Measurements from ENCODE around the gene DOCK3.

The DOCK3 gene

DNA sequence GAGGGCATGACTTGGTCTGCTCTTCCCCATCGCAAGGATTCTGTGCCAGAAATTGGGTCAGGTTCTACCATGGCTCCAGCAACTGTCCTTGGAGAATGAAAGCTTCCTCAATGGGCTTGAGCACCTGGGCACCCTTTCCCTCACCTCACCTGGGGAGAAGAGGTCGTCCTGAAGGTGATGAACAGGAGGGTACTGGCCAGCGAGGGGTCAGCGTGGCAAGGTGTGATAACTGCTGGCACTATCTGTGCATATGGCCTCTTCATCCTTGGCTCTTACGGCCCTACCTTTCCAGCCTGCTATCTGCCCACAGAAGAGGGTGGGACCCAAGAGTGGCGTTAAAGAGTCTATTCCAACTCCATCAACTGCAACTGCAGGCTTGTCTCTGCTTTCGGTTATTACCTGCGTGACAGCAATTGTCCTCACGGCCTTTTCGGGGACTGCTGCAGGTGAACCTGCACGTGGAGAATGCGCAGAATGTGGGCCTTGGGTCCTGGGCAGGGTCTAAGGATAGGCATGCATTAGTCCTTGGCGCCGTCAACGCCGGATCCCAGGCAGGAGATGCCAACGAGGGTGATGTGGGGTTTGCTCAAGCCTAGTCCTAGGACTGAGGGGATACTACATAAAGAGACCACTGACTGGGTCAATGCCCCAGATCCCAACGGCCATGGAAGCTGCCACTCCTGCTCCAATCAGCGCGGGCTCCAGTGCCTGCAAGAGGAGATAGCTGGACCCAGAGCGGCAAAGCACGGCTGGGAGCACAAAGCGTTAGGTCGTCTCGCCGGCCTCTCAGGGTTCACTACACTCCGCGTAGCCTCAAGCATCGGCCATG, 715.7 kb downstream of the DOCK3 start:
- in situ Hi-C loops (cut with HindIII; ENCODE audit: low sequenced_read_pairs) = loop anchor here (25.0 kb wide), 1 partner anchor 1053 kb away; the partner anchor contains the start of genes RASSF1, TUSC2 and ZMYND10

DNA sequence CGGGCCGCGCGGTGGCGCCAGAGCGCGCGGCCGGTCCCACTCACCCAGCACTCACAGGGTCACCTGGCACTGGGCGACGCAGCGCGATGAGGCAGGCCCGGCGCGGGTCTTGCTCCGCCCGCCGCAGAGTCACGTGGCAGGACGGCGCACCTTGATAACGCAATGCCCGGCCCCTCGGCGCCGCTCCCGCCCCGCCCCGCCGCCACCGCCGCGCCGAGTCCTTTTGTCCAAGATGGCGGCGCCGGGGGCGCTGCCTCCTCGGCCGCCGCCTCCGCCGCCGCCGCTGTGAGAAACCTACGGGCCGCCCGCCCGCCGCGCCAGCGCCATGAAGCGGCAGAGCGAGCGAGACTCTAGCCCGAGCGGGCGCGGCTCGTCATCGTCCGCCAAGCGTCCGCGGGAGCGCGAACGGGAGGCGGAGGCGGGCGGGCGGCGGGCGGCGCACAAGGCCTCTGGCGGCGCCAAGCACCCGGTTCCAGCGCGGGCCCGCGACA, 716.4 kb downstream of the DOCK3 start, which contains the start of gene RBM15B:
TSS of gene RBM15B (plus strand) at position 211 of the 491 bp plus-strand sequence. CDS start at position 326, 115 bp downstream.
- in situ Hi-C loops (cut with HindIII; ENCODE audit: low sequenced_read_pairs) = loop anchor here (25.0 kb wide), 1 partner anchor 1054 kb away; the partner anchor contains the start of genes RASSF1, TUSC2 and ZMYND10

DNA sequence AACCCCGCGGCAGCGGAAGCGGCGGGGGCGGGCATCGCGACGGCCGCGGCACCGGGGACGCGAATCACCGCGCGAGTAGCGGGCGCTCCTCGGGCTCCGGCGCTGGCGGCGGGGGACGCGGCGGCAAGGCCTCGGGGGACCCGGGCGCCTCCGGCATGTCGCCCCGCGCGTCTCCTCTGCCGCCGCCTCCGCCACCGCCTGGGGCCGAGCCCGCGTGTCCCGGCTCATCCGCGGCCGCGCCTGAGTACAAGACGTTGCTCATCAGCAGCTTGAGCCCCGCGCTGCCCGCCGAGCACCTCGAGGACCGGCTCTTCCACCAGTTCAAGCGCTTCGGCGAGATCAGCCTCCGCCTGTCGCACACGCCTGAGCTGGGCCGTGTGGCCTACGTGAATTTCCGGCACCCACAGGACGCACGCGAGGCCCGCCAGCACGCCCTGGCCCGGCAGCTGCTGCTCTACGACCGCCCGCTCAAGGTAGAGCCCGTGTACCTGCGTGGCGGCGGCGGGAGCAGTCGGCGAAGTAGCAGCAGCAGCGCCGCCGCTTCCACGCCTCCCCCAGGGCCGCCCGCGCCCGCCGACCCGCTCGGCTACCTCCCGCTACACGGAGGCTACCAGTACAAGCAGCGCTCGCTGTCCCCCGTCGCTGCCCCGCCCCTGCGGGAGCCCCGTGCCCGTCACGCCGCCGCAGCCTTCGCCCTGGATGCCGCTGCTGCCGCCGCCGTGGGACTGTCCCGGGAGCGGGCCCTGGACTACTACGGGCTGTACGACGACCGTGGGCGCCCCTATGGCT, 717.0 kb downstream of the DOCK3 start:
- in situ Hi-C loops (cut with HindIII; ENCODE audit: low sequenced_read_pairs) = loop anchor here (25.0 kb wide), 1 partner anchor 1054 kb away; the partner anchor contains the start of genes RASSF1, TUSC2 and ZMYND10

DNA sequence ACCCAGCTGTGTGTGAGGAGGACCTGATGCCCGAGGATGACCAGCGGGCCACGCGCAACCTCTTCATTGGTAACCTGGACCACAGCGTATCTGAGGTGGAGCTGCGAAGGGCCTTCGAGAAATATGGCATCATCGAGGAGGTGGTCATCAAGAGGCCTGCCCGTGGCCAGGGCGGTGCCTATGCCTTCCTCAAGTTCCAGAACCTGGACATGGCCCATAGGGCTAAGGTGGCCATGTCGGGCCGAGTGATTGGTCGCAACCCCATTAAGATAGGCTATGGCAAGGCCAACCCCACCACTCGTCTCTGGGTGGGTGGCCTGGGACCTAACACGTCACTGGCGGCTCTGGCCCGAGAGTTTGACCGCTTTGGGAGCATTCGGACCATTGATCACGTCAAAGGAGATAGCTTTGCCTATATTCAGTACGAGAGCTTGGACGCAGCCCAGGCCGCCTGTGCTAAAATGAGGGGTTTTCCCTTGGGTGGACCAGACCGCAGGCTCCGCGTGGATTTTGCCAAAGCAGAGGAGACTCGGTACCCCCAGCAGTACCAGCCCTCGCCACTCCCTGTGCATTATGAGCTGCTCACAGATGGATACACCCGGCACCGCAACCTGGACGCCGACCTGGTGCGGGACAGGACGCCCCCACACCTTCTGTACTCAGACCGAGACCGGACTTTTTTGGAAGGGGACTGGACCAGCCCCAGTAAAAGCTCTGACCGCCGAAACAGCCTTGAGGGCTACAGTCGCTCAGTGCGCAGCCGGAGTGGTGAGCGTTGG, 717.8 kb downstream of the DOCK3 start:
- in situ Hi-C loops (cut with HindIII; ENCODE audit: low sequenced_read_pairs) = loop anchor here (25.0 kb wide), 1 partner anchor 1055 kb away; the partner anchor contains the start of genes RASSF1, TUSC2 and ZMYND10

DNA sequence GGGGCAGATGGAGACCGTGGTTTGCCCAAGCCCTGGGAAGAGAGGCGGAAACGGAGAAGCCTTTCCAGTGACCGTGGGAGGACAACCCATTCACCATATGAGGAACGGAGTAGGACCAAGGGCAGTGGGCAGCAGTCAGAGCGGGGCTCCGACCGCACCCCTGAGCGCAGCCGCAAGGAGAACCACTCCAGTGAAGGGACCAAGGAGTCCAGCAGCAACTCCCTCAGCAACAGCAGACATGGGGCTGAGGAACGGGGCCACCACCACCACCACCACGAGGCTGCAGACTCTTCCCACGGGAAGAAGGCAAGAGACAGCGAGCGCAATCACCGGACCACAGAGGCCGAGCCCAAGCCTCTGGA, 718.4 kb downstream of the DOCK3 start:
- in situ Hi-C loops (cut with HindIII; ENCODE audit: low sequenced_read_pairs) = loop anchor here (25.0 kb wide), 1 partner anchor 1056 kb away; the partner anchor contains the start of genes RASSF1, TUSC2 and ZMYND10

DNA sequence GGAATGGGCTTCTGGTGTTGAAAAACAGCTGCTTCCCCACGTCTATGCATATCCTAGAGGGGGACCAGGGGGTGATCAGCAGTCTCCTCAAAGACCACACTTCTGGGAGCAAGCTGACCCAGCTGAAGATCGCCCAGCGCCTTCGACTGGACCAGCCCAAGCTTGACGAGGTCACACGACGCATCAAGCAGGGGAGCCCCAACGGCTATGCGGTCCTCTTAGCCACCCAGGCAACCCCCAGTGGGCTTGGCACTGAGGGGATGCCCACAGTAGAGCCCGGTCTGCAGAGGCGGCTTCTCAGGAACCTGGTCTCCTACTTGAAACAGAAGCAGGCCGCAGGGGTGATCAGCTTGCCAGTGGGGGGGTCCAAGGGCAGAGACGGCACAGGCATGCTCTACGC, 718.8 kb downstream of the DOCK3 start:
- in situ Hi-C loops (cut with HindIII; ENCODE audit: low sequenced_read_pairs) = loop anchor here (25.0 kb wide), 1 partner anchor 1056 kb away; the partner anchor contains the start of genes RASSF1, TUSC2 and ZMYND10

DNA sequence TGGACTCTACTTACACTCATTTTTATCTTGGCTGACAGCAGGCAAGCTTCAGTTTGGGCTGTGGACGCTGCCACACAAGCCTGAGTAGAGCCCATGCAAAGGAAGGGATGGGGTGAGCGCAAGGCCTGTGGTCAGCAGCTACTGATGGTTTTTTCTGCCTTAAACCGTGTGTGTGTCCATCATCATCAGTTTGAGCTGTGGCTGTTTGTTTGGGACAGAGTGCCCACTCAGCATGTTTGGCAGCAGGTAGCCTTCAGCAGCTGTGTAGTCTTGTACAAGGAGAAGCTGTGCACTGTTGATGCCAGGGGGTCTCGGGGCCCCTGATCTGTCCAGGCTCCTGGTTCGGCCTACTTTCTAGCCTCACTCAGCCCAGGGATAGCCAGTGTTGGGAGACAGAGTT, 719.8 kb downstream of the DOCK3 start:
- in situ Hi-C loops (cut with HindIII; ENCODE audit: low sequenced_read_pairs) = loop anchor here (25.0 kb wide), 1 partner anchor 1057 kb away; the partner anchor contains the start of genes RASSF1, TUSC2 and ZMYND10

DNA sequence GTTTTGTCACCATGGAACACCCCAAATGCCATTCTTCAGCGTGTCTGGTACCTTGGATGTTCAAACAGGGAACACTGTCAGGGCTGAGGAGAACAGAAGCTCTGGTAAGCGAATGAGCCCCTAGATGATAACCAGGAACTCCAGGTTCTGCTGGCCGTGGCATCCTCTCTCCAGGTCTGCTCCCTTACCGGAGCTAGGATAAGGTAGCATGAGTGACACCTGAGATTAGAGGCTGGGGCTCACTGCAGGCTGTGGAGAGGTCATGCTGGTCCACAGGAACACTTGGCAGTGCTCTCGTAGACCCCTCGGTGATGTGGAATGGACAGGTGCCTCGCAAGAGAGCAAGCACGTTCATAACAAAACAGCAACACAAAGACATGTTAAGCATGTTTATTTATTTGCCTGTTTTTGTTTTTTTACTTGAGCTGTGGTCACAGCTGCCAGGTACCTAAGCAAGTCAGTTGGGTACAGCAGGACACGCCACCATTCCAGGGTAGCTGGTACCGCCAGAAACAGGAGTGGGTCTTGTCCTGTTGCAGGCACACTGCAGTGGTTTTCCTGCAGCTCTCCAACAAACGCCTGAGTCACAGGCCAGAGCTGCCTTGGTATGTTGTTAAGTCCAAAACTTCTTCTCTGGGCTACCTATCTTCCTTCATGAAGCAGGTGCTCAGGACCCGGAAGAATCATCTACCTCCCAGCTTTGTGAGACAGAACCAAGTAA, 720.9 kb downstream of the DOCK3 start:
- in situ Hi-C loops (cut with HindIII; ENCODE audit: low sequenced_read_pairs) = loop anchor here (25.0 kb wide), 1 partner anchor 1058 kb away; the partner anchor contains the start of genes RASSF1, TUSC2 and ZMYND10

DNA sequence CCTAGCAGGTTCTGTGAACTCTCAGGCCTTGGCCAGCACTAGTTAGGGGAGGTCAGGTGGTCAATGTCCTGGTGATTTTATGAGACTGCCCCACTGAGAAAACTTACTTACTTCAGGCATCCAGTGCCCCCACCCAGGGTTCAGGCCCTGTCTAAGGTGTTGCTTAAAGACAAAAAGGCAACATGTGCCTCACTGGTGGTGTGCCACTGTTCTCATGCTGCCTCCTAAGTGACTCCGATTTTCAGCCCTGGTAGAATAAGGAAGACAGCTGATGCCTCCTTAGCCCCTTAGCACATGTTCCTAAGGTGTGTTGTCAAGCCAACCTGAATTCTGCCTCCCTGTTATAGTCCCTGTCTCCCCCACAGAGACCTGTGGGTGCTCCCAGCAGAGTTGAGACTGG, 721.7 kb downstream of the DOCK3 start:
- in situ Hi-C loops (cut with HindIII; ENCODE audit: low sequenced_read_pairs) = loop anchor here (25.0 kb wide), 1 partner anchor 1059 kb away; the partner anchor contains the start of genes RASSF1, TUSC2 and ZMYND10

DNA sequence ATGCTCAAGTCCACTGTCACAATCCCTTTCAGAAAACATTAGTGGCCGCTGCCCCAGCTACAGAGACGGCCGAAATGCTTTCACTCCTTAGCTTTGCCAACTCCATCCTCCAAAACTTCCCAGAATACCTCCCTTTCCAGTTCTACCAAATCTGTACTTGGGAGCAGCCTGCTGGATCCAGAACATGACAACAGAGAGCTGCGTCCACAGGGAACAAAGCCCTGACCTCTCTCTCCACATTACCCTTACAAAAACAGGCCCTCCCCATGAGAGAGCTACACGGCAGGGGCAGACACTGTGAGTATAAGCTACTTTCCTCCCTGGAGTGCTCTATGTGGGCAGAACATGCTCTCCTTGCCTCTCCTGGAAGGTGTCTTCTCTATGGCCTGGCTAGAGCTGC, 722.7 kb downstream of the DOCK3 start:
- in situ Hi-C loops (cut with HindIII; ENCODE audit: low sequenced_read_pairs) = loop anchor here (25.0 kb wide), 1 partner anchor 1060 kb away; the partner anchor contains the start of genes RASSF1, TUSC2 and ZMYND10

DNA sequence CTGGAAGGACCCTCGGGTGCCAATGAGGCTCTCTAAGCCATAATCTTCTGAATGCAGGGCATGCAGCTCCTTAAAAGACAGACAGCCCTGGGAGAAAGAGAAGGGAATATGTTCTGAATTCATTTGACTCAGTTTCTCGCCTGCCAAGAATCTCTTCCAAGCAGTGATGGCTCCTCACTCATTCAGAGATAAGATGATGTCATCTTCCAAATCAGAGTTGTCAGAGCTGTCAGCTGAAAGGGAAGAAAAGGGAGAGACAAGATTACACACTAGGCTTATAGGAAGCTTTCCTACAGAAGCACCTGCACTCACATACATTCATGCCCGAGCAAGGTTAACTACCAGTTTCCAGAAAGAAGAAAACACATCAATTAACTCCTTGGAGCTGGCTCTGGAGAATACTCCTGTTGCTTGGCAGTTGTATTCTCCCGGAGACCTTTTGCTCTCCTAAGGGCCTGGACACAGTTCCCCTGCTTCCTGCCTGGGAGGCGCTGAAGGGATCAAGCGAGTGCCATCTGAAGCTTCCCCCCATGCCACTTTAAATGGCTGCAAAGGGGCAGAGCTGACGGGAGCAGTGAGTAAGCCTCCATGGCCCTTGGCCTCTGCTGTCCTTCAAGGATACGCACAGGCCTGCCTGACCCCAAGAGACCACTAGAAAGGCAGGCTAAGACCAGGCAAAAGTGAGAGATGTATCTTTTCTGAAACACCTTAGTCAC, 724.0 kb downstream of the DOCK3 start:
- in situ Hi-C loops (cut with HindIII; ENCODE audit: low sequenced_read_pairs) = loop anchor here (25.0 kb wide), 1 partner anchor 1061 kb away; the partner anchor contains the start of genes RASSF1, TUSC2 and ZMYND10

DNA sequence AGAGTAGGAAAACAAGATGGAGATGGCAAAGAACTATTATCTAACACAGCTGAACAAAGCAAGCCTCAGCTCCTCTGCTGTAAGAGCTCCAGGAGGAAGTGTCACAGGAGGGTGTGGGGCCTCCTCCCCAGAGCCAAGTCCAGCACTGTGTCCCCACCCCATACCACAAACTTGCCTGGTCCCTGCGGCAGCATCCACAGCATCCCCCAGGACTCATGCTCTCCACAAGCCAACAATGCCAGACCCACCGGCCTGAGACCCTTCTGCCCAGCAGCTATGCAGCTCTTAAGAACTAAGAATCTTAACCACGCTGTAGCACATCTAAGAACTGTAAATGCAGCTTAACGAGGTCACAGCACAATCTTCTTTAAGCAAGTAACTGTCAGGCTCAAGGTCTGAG, 725.4 kb downstream of the DOCK3 start:
- in situ Hi-C loops (cut with HindIII; ENCODE audit: low sequenced_read_pairs) = no loop called here

DNA sequence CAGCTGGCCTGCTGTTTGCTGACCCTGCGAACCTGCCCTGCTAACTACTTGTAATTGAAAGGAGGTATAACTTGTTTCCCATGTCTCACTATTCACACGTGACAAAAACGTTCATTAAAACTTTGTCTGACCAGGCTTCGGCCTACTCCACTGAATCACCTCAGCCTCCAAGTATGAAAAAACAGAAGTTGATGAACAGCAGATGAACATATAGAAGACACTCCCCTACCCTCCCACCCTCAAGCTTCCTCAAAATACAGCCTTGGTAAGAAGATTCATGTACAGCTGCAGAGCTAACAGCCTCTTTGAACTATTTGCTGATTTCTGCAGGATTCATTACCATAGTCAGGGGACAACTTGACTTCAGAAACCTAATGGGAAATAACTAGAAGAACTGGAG, 727.0 kb downstream of the DOCK3 start:
- in situ Hi-C loops (cut with HindIII; ENCODE audit: low sequenced_read_pairs) = no loop called here

DNA sequence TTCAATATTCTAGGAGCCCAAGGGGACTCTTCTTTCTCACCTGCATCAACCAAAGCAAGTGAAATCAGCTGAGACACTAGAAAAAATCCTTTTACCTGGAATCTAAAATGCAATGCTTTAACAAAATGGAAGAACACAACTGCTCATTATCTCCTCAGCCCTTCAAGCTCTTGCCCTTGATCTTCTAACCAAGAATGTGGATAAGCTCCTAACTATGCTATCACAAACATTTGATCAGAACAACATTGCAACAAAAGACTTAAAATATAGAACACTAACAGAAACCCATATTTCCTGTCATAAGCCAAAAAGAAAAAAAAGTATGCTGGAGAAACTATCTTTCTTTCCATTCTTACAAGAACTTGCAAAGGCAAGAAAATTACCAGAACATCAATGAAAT, 728.9 kb downstream of the DOCK3 start:
- in situ Hi-C loops (cut with HindIII; ENCODE audit: low sequenced_read_pairs) = no loop called here

DNA sequence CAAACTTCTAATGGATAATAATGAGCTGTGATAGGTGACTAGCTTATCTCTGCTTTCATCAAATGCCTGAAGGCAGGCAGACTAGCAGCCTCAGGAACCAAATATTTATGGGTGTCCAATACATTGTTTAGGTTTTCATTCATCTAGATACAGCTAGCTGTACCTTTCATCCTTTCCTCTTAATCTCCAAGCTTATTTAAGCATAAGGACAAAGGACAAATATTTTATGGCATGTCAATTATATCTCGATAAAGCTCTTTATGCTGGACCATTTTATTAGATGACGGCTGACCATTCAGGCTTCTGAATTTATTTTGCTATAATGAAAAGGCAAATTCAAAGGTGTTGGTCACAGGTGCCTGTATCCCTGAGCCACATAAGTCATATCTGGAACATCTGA, 733.3 kb downstream of the DOCK3 start:
- in situ Hi-C loops (cut with HindIII; ENCODE audit: low sequenced_read_pairs) = loop anchor here (5.0 kb wide), 1 partner anchor 34 kb away; no protein-coding TSS in a partner anchor

DNA sequence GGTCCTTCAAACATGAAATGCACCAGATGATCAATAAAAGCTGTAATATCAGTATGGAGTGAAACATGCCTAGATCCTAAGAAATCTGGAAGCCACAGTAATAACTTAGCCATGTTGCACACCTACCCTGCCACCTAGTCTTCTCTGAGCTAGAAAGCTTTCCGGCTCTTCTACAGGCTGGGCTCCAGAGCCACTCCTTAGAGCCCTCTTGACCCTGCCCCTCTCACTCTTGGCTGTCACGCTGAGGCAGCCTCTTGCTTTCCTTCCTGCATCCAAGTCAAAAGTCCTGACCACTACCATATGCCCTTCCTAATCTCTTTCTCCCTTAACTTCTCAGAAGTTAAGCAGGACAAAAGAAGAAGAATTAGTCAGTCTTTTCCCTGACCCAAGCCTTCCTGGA, 734.1 kb downstream of the DOCK3 start:
- in situ Hi-C loops (cut with HindIII; ENCODE audit: low sequenced_read_pairs) = loop anchor here (5.0 kb wide), 1 partner anchor 33 kb away; no protein-coding TSS in a partner anchor

DNA sequence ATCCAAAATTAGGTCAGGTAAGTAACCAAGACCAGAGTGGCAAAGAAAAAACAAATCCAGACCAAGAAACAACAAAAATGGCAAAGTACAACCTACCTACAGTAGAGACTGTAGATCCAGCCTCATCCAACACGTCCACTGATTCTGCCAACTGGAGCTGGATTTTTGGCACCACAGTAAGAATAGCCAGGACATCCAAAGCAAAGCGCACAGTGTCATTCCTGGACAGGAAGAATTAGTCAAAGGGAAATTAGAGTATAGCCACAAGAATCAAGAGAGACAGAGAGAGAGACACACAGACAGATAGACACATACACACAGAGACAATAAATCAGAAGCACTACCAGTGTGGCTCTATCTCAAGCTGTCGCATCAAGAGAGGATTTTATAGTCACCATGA, 747.5 kb downstream of the DOCK3 start:
- in situ Hi-C loops (cut with HindIII; ENCODE audit: low sequenced_read_pairs) = no loop called here

DNA sequence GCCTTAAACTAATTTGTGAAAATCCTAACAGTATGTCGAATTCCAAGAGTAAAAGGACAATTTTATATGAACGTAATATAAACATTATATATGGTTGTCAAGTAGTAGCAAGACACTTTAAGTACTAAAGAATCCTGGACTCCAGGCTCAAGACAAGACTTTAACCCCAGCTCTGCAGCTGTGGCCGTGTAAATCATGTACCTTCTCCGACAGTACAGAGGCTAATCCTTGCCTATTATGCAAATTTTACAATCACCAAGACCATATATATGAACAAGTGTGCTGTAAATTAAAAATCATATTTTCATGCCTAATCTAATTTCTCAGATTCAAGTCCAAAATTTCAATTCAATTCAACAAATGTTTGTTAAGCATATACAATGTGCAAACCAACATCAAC, 752.2 kb downstream of the DOCK3 start:
- in situ Hi-C loops (cut with HindIII; ENCODE audit: low sequenced_read_pairs) = no loop called here
